Right lobe of liver (tissue), 6 donors: Measurements from ENCODE around the gene DOCK10. TPM values are rescaled to one million over a fixed set of nuclear protein-coding genes. Genes with fewer than 3 reads are reported as not detected.
A peak's percentile ranks its signal among the peaks of the same experiment; 100 is the strongest.

Experiments
- ATAC-seq, 4 donors: fragments of 200-7000 bp; cut with Tn5 transposase; one replicate each; pipeline ENCODE4 v1.9.1; 2020; ENCODE audit warnings: mild to moderate bottlenecking in 4 of 4, moderate library complexity in 4 of 4
- DNase-seq, 3 donors: peaks; one replicate each; pipeline ENCODE4 v3.0.0-alpha.2; 2020
- H3K27ac ChIP-seq, 3 donors: fragments of 200-600 bp; one replicate each; pipeline ENCODE4 v1.8.0; 2022
- H3K27me3 ChIP-seq, 2 donors: fragments of 200-600 bp; one replicate each; pipeline ENCODE4 v1.8.0; 2022
- H3K36me3 ChIP-seq, 4 donors: fragments of 200-600 bp; sonication (generic) in 1 of 4; one replicate each; pipeline versions ENCODE4 v1.5.1 to v1.8.0; 2017 to 2022; ENCODE audit warnings: control low read depth in 1 of 4
- H3K4me1 ChIP-seq, 4 donors: fragments of 200-600 bp; sonication (generic) in 1 of 4; one replicate each; pipeline versions ENCODE4 v1.5.1 to v1.8.0; 2017 to 2022; ENCODE audit warnings: control low read depth in 1 of 4
- H3K4me3 ChIP-seq, 3 donors: fragments of 200-600 bp; one replicate each; pipeline ENCODE4 v1.8.0; 2022
- H3K9me3 ChIP-seq, 4 donors: fragments of 200-600 bp; sonication (generic) in 1 of 4; one replicate each; pipeline versions ENCODE4 v1.5.1 to v1.8.0; 2017 to 2022; ENCODE audit warnings: control low read depth in 1 of 4
- POLR2A ChIP-seq: fragments of 450-650 bp; IDR thresholded peaks from one replicate; pipeline ENCODE4 v1.6.1; 2017; ENCODE audit warnings: antibody characterized with exemption, mild to moderate bottlenecking
- WGBS: methylation state at CpG from one replicate; pipeline ENCODE4 v1.1.6; 2018; ENCODE audit warnings: low coverage, low lambda C conversion rate; ENCODE audit not compliant: insufficient coverage; ENCODE audit errors: missing lambda C conversion rate; 5-methylcytosine and 5-hydroxymethylcytosine counted together
- intact Hi-C, 2 donors: fragments of 100-400 bp; cut with DNase I; formaldehyde crosslinking; loops; one replicate each; pipeline versions ENCODE4 v1.11.2 to v1.14.1; 2022
- long read RNA-seq: library from polyadenylated mRNA; unstranded; transcript quantifications from one replicate; pipeline ENCODE4 v2.0.0, GENCODE V29; 2019
- total RNA-seq, 6 experiments: library from RNA; depleted of rRNA in 2 of 6; stranded (reverse); fragments of >200 nt in 2 of 6; fragmentation: NEBNext Ultra II Directional in 3 of 6; extraction: Animal tissue kit (Norgen Biotek cat#: 25700) in 3 of 6; gene quantifications; one replicate each; pipeline versions ENCODE4 v1.1.0 to v1.2.4, GENCODE V29; 2016 to 2023
- TF ChIP-seq, protein P1 (sequence below), 4 donors: fragments of 200-600 bp in 3 of 4; fragments of 450-650 bp in 1 of 4; IDR thresholded peaks; one replicate each; pipeline versions ENCODE4 v1.5.1 to v1.8.0; 2016 to 2022; ENCODE audit warnings: antibody characterized with exemption in 4 of 4, mild to moderate bottlenecking in 2 of 4
- donor health status: DM: no; HTN: yes; CAD: no.
- donor health status: DM: no; HTN: no; CAD: no.
- donor health status: DM: no; HTN: no; CAD: no.
- donor health status: DM: no; HTN: yes; CAD: no.
- donor health status: DM: no; HTN: yes; CAD: no.

Gene DOCK10
- total RNA-seq = 10 to 100 TPM in 1 of 6 experiments, 1 to 10 TPM in 5; 5.1 to 10.2 (median 7.1) TPM
- long read RNA-seq = 0 reads

DNA sequence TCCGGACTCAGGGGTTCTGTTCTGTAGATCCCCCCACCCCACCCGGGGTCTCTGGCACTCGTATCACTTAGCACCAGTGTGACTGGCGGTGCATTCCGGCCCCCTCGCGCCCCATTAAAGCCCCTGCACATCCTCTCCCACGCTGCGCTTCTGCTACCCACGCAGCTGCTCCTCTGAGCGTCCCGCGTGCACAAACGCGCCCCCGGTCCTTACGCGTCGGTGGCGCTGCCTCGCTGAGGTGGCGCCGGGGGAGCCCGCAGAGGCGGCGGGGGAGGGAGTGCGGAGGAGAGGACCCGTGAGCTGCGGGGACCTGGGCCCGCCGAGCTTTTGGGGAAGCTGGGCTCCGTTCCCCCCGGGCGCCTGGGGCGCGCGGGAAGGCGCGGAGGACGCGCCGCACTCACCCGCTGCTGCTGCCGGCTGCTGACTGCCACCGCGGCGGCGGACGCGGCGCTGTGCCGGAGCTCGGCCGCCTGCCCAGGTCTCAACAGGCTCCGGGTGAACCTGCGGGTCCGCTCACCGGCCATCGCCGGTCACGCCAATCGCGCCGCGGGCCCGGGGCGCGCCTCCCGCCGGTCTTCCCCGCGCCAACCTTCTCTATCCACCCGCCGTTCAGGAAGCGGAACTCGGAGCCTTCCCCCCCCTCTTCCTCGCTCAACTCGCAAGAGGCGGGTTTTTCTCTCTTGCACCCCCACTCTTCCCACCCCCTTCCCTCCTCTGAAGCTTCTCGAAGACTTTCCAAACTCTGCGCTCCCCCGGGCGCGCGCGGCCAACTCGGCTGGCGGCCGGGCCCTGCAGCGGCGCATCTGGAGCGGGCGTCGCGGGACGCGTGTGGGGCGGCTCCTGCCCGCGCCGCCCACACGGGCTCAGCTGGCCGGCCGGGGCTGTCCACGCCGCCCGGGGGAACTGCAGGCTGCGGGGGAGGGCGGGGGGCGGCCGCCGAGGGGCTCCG, at the start of gene DOCK10:
Gene DOCK10, minus strand, starts transcription at position 618 of the 949 bp plus-strand sequence. Its CDS starts 94 bp downstream, at position 524.
- intact Hi-C loops = no loop called here
- Histone ChIP-seq H3K4me1 (peaks cover 0 to 2% (median 0%) of the 10 kb centered on the region in 4 donors), H3K27me3 (no peaks in the 10 kb centered on the region), H3K27ac (peak within 1 kb of the TSS in 2 of 3 donors; percentile 5 to 29), H3K4me3 (peak within 1 kb of the TSS; percentile 47 to 72 (median 65)), H3K9me3 (no peaks in the 10 kb centered on the region), H3K36me3 (no peaks in the 10 kb centered on the region)
- WGBS = under 1% methylated on average over 21 of the region's 113 CpGs
- DNase-seq (peak; percentile 41 to 59 (median 55)), ATAC-seq (peak; percentile 46 to 68 (median 66))
- no peak for TF ChIP-seq POLR2A
- TF ChIP-seq, protein P1, sequence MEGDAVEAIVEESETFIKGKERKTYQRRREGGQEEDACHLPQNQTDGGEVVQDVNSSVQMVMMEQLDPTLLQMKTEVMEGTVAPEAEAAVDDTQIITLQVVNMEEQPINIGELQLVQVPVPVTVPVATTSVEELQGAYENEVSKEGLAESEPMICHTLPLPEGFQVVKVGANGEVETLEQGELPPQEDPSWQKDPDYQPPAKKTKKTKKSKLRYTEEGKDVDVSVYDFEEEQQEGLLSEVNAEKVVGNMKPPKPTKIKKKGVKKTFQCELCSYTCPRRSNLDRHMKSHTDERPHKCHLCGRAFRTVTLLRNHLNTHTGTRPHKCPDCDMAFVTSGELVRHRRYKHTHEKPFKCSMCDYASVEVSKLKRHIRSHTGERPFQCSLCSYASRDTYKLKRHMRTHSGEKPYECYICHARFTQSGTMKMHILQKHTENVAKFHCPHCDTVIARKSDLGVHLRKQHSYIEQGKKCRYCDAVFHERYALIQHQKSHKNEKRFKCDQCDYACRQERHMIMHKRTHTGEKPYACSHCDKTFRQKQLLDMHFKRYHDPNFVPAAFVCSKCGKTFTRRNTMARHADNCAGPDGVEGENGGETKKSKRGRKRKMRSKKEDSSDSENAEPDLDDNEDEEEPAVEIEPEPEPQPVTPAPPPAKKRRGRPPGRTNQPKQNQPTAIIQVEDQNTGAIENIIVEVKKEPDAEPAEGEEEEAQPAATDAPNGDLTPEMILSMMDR (IDR thresholded peaks at IDR 0.05) = no peak

- Histone ChIP-seq H3K36me3 (no peaks in the 10 kb centered on the region), H3K27me3 (no peaks in the 10 kb centered on the region), H3K4me3 (no peak overlapping the region), H3K27ac (no peak overlapping the region), H3K4me1 (no peaks in the 10 kb centered on the region), H3K9me3 (no peaks in the 10 kb centered on the region)
- intact Hi-C loops = no loop called here
- no peak for DNase-seq
- TF ChIP-seq, protein P1 (IDR thresholded peaks at IDR 0.05) = no peak
- TF ChIP-seq POLR2A = no peak
- 69% methylated on average over 2 of the region's 2 CpGs for WGBS
- ATAC-seq = no peak
Observed at GRCh38 chr2:225091336-225091735, 49.1 kb upstream of the DOCK10 start.

DNA sequence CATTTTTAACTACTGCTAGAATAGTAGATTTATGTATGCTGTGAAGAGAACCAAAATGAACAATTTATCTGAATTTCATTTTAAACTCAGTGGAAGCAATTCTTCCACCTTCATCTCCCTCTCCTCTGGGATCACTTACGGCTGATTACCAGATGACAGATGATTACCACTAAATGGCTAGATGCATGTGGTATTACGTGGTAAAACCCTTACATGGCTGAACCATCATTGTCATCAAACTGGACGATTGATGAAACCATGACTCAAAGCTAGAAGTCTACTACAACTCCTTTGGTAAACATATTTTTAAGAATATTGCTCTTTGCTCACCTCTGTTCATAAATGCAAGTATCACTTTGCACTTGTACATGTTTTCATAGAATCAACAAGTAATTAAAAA, 48.5 kb upstream of the DOCK10 start:
- no peak for DNase-seq
- no peak for ATAC-seq
- H3K4me3 ChIP-seq = no peak overlapping the region
- no peaks in the 10 kb centered on the region for H3K4me1 ChIP-seq
- H3K27ac ChIP-seq = no peak overlapping the region
- H3K9me3 ChIP-seq = no peaks in the 10 kb centered on the region
- TF ChIP-seq, protein P1 (IDR thresholded peaks at IDR 0.05) = no peak
- TF ChIP-seq POLR2A = no peak
- no peaks in the 10 kb centered on the region for H3K27me3 ChIP-seq
- 44% methylated on average over 3 of the region's 3 CpGs for WGBS
- H3K36me3 ChIP-seq = no peaks in the 10 kb centered on the region
- intact Hi-C loops = no loop called here

GRCh38 chr2:225086915-225087314, 44.6 kb upstream of the DOCK10 start:
- 59% methylated on average over 5 of the region's 5 CpGs for WGBS
- intact Hi-C loops = no loop called here
- DNase-seq = no peak
- Histone ChIP-seq H3K27me3 (no peaks in the 10 kb centered on the region), H3K4me3 (no peak overlapping the region), H3K27ac (no peak overlapping the region), H3K4me1 (no peaks in the 10 kb centered on the region), H3K36me3 (no peaks in the 10 kb centered on the region), H3K9me3 (no peaks in the 10 kb centered on the region)
- ATAC-seq = no peak
- TF ChIP-seq, protein P1 (IDR thresholded peaks at IDR 0.05) = no peak
- TF ChIP-seq POLR2A = no peak
